ENCODE measurements around the gene GAGE12G. TPM values are rescaled to one million over a fixed set of nuclear protein-coding genes. Genes with fewer than 3 reads are reported as not detected.
"Not testable (repeated sequence)": the region's sequence is repeated elsewhere in the genome, so short reads cannot be mapped to it uniquely, and the experiment has no call there.

The GAGE12G gene
- total RNA-seq, result not detected

GRCh38 chrX:49570100-49570499, at the start of gene GAGE12G:
TSS of gene GAGE12G (plus strand) at chrX:49570400. CDS start at chrX:49571555, 1,155 bp downstream.
- H3K4me1 Mint-ChIP-seq (ENCODE audit: low read depth); H3K27me3 Mint-ChIP-seq; H3K9me3 Mint-ChIP-seq; DNase-seq; H3K4me3 Mint-ChIP-seq; CTCF ChIA-PET; H3K36me3 Mint-ChIP-seq (ENCODE audit: low read depth); H3K27ac Mint-ChIP-seq; ATAC-seq; intact Hi-C loops (cut with micrococcal nuclease); POLR2A ChIA-PET: not testable (repeated sequence)

- DNase-seq; H3K27me3 Mint-ChIP-seq; H3K27ac Mint-ChIP-seq; intact Hi-C loops (cut with micrococcal nuclease); POLR2A ChIA-PET; H3K4me3 Mint-ChIP-seq; ATAC-seq; CTCF ChIA-PET; H3K4me1 Mint-ChIP-seq (ENCODE audit: low read depth); H3K9me3 Mint-ChIP-seq; H3K36me3 Mint-ChIP-seq (ENCODE audit: low read depth): not testable (repeated sequence)
These were observed 38.3 kb upstream of the GAGE12G start, which contains the start of gene GAGE12C for GRCh38 chrX:49531877-49532276. TSS of gene GAGE12C (plus strand) at chrX:49532177. CDS start at chrX:49533332, 1,155 bp downstream.

- CTCF ChIA-PET; DNase-seq; H3K27ac Mint-ChIP-seq; POLR2A ChIA-PET; H3K4me3 Mint-ChIP-seq; ATAC-seq; H3K27me3 Mint-ChIP-seq; H3K4me1 Mint-ChIP-seq (ENCODE audit: low read depth); H3K36me3 Mint-ChIP-seq (ENCODE audit: low read depth); intact Hi-C loops (cut with micrococcal nuclease); H3K9me3 Mint-ChIP-seq: not testable (repeated sequence)
These were observed 28.8 kb upstream of the GAGE12G start, which contains the start of gene GAGE12D for GRCh38 chrX:49541433-49541832. TSS of gene GAGE12D (plus strand) at chrX:49541733. CDS start at chrX:49542888, 1,155 bp downstream.

- H3K27ac Mint-ChIP-seq; intact Hi-C loops (cut with micrococcal nuclease); H3K36me3 Mint-ChIP-seq (ENCODE audit: low read depth); DNase-seq; H3K27me3 Mint-ChIP-seq; POLR2A ChIA-PET; H3K9me3 Mint-ChIP-seq; H3K4me1 Mint-ChIP-seq (ENCODE audit: low read depth); H3K4me3 Mint-ChIP-seq; CTCF ChIA-PET; ATAC-seq: not testable (repeated sequence)
These were observed 19.2 kb upstream of the GAGE12G start, which contains the start of gene GAGE12E for GRCh38 chrX:49550989-49551388. TSS of gene GAGE12E (plus strand) at chrX:49551289. CDS start at chrX:49552444, 1,155 bp downstream.

- POLR2A ChIA-PET; DNase-seq; ATAC-seq; H3K27ac Mint-ChIP-seq; H3K4me1 Mint-ChIP-seq (ENCODE audit: low read depth); CTCF ChIA-PET; H3K27me3 Mint-ChIP-seq; intact Hi-C loops (cut with micrococcal nuclease); H3K36me3 Mint-ChIP-seq (ENCODE audit: low read depth); H3K4me3 Mint-ChIP-seq; H3K9me3 Mint-ChIP-seq: not testable (repeated sequence)
These were observed 9.7 kb upstream of the GAGE12G start, which contains the start of gene GAGE12F for GRCh38 chrX:49560542-49560941. TSS of gene GAGE12F (plus strand) at chrX:49560842. CDS start at chrX:49561997, 1,155 bp downstream.

- H3K27ac Mint-ChIP-seq; POLR2A ChIA-PET; CTCF ChIA-PET; H3K4me1 Mint-ChIP-seq (ENCODE audit: low read depth); H3K36me3 Mint-ChIP-seq (ENCODE audit: low read depth); H3K4me3 Mint-ChIP-seq; H3K9me3 Mint-ChIP-seq; intact Hi-C loops (cut with micrococcal nuclease); ATAC-seq; DNase-seq; H3K27me3 Mint-ChIP-seq: not testable (repeated sequence)
These were observed 1.5 kb upstream of the GAGE12G start for GRCh38 chrX:49568728-49569127.

GRCh38 chrX:49569152-49569551, 1.0 kb upstream of the GAGE12G start:
- H3K4me1 Mint-ChIP-seq (ENCODE audit: low read depth); H3K9me3 Mint-ChIP-seq; H3K27me3 Mint-ChIP-seq; intact Hi-C loops (cut with micrococcal nuclease); H3K4me3 Mint-ChIP-seq; CTCF ChIA-PET; ATAC-seq; H3K27ac Mint-ChIP-seq; DNase-seq; H3K36me3 Mint-ChIP-seq (ENCODE audit: low read depth); POLR2A ChIA-PET: not testable (repeated sequence)

- POLR2A ChIA-PET; H3K27me3 Mint-ChIP-seq; DNase-seq; CTCF ChIA-PET; H3K27ac Mint-ChIP-seq; H3K4me1 Mint-ChIP-seq (ENCODE audit: low read depth); H3K36me3 Mint-ChIP-seq (ENCODE audit: low read depth); H3K4me3 Mint-ChIP-seq; ATAC-seq; intact Hi-C loops (cut with micrococcal nuclease); H3K9me3 Mint-ChIP-seq: not testable (repeated sequence)
These were observed 9.4 kb downstream of the GAGE12G start, which contains the start of gene GAGE12H for GRCh38 chrX:49579649-49580048. TSS of gene GAGE12H (plus strand) at chrX:49579949. CDS start at chrX:49581104, 1,155 bp downstream.

GRCh38 chrX:49589196-49589595, 19.0 kb downstream of the GAGE12G start, which contains the start of gene GAGE2A:
TSS of gene GAGE2A (plus strand) at chrX:49589496. CDS start at chrX:49590651, 1,155 bp downstream.
- CTCF ChIA-PET; H3K4me1 Mint-ChIP-seq (ENCODE audit: low read depth); DNase-seq; POLR2A ChIA-PET; H3K27ac Mint-ChIP-seq; H3K36me3 Mint-ChIP-seq (ENCODE audit: low read depth); intact Hi-C loops (cut with micrococcal nuclease); H3K27me3 Mint-ChIP-seq; ATAC-seq; H3K9me3 Mint-ChIP-seq; H3K4me3 Mint-ChIP-seq: not testable (repeated sequence)

GRCh38 chrX:49589769-49590478, 19.7 kb downstream of the GAGE12G start:
- H3K9me3 Mint-ChIP-seq; H3K27ac Mint-ChIP-seq; ATAC-seq; intact Hi-C loops (cut with micrococcal nuclease); DNase-seq; H3K4me3 Mint-ChIP-seq; H3K36me3 Mint-ChIP-seq (ENCODE audit: low read depth); H3K4me1 Mint-ChIP-seq (ENCODE audit: low read depth); H3K27me3 Mint-ChIP-seq; POLR2A ChIA-PET; CTCF ChIA-PET: not testable (repeated sequence)

- ATAC-seq; H3K4me1 Mint-ChIP-seq (ENCODE audit: low read depth); H3K9me3 Mint-ChIP-seq; H3K36me3 Mint-ChIP-seq (ENCODE audit: low read depth); POLR2A ChIA-PET; intact Hi-C loops (cut with micrococcal nuclease); H3K4me3 Mint-ChIP-seq; H3K27ac Mint-ChIP-seq; CTCF ChIA-PET; H3K27me3 Mint-ChIP-seq; DNase-seq: not testable (repeated sequence)
These were observed 20.3 kb downstream of the GAGE12G start for GRCh38 chrX:49590488-49590887.

GRCh38 chrX:49598720-49599119, 28.5 kb downstream of the GAGE12G start, which contains the start of gene GAGE1:
TSS of gene GAGE1 (plus strand) at chrX:49599020. CDS start at chrX:49600175, 1,155 bp downstream.
- H3K27ac Mint-ChIP-seq; DNase-seq; H3K27me3 Mint-ChIP-seq; H3K9me3 Mint-ChIP-seq; POLR2A ChIA-PET; H3K4me3 Mint-ChIP-seq; H3K4me1 Mint-ChIP-seq (ENCODE audit: low read depth); intact Hi-C loops (cut with micrococcal nuclease); CTCF ChIA-PET; H3K36me3 Mint-ChIP-seq (ENCODE audit: low read depth); ATAC-seq: not testable (repeated sequence)
